Medulla oblongata (tissue), 1 donor: ENCODE measurements around the gene BRD3OS.

Source experiments
- DNase-seq: peaks from one replicate; pipeline ENCODE4 v3.0.0-alpha.2; 2015; ENCODE audit errors: extremely low spot score

Gene BRD3OS

GRCh38 chr9:134033516-134034214, 8.4 kb downstream of the BRD3OS start:
- DNase-seq, result no peak

DNA sequence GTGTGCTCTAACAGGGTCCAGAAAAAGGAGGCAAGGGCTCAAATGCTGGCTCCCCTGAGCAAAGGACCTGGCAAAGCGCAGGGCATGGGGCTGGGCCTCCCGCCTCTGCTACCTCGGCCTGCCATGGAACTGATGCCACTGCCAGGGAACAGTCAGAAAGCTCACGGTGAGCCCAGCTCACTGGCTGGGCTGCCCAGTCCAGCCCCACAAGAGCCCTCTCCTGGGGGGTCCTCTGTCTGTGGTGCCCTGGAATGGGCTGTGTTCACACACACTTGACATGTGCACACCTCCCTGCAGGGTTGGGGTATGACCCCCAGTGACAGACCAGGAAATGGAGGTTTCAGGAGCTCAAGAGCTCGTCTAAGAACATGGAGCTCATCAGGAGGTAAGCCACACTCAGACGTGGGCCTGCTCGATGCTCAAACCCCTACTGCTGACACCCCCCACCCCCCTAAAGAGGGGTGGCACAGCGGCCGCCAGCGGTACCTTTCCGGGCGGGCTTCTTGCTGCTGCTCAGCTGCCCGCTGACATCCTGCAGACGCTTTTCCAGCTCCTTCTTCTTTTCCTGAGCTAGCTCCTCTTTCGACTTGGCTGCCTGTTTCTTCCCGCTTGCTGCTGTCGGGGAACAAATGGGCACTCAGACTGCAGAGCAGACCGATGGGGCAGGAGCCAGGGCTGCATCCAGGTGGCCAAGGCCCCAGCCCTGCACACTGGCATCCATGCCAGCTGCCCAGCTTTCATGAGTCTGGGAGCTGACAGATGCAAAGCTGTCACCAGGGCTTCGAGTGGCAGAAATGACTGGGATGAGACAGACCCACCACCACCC, 9.1 kb downstream of the BRD3OS start:
- no peak for DNase-seq

GRCh38 chr9:134035041-134036039, 10.1 kb downstream of the BRD3OS start:
- DNase-seq, result no peak

- no peak for DNase-seq
Observed at GRCh38 chr9:134036130-134036529, 10.8 kb downstream of the BRD3OS start.

DNA sequence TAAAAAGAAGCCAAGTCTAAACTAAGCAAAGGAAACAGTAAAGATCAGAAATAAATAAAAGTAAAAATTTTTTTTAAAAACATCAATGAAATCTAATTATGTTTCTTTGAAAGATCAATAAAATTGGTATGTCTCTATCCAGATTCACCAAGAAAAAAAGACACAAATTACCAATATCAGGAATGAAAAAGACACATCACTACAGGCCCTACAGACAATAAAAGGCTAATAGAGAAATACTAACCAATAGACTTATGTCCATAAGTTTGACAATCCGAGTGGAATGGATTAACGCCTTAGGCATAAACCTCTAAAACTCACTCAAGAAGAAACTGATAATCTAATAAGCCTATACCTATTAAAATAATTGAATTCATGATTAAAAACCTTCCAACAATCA, 12.4 kb downstream of the BRD3OS start:
- no peak for DNase-seq

DNA sequence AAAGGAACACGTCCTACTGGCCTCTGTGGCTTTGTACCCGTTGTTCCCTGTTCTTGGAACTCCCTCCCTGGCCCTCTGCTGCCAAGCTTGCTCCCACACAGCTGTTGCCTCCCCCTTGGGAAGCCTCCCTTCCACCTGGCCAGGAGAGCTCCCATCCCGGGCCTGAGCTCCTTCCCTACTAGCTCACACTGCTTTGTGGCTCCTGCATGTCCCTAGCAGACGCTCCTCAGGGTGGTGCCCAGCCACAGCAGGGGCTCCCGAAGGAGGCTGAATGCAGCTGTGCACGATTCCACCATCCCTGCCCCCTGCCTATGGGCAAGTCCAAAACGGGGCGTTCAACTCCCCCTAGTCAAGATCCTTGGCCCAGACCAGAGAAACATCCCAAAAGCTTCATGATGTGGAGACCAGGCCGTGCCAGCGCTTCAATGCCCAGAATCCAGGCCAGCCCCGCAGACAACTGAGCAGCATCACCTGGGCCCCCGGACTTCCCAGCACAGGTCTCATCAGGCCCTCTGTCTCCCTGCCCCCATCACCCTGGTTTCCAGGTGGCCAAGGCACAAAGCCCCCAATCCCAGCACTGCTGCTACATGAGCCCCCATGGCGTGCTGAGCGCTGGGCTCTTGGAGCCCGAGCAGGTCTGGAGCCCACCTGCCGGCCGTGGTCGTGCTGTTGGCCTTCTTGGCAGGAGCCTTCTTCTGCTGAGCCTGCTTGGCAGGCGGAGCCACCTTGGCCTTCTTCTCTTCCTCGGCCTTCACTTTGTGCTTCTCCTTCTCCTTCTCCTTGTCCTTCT, 14.3 kb downstream of the BRD3OS start:
- DNase-seq, result no peak

DNA sequence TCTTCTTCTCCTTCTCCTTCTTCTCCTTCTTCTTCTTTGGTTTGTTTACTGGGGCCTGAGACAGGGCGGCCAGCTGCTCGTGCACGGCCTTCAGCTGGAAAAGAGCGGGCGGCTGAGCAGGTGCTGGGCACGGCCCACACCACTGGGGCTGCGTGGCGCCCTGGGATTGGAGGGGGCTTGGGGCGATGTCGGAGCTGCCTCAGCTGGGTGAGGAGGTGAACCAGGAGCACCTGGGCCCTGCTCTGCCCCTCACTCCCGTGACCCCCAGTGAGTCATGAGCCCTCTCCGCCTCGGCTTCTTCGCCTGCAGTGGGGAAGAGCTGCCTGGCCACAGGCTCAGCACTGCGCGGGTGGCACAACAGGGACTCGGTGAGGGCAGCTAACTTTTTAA, 14.9 kb downstream of the BRD3OS start:
- no peak for DNase-seq

DNA sequence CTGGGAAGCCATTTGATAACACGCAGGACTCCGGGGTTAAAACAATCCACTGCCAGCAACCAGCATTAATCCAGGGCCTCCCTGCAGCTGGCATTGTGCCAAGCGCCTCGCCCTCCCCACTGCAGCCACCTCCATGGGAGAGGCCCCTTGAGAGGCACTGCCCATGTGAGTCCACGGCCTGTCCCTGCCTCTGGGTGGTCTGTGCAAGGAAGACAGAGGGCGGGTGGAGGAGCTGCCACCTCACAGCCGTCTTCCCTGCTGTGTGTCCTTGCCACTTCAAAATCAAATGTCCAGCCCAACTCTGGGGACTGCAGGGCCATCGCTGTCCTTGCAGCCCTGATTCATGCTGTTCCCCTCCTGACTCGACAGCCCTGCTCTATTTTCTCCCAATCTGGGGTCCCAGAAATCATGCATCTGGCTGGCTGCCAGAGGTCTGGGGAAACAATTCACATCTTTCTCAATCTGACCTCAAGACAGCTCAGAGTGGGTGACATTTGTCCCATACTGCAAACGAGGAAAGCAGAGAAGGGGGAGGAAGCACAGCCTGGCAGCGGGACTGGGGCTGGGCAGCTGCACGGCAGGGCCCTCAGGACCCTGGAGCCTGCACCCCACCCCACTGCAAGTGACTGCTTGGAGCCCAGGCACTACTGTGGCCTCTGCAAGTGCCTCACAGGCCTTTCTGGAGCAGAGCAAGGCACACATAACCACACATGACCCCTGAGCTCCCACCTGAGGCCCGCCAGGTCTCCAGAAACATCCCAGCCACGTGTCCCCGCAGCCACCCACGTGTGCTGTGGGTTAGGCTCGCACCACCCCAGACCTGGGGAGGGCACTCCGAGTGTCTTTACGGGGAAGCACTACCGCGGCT, 15.7 kb downstream of the BRD3OS start:
- DNase-seq, result no peak

GRCh38 chr9:134041649-134041962, 16.3 kb downstream of the BRD3OS start:
- DNase-seq, result no peak

DNA sequence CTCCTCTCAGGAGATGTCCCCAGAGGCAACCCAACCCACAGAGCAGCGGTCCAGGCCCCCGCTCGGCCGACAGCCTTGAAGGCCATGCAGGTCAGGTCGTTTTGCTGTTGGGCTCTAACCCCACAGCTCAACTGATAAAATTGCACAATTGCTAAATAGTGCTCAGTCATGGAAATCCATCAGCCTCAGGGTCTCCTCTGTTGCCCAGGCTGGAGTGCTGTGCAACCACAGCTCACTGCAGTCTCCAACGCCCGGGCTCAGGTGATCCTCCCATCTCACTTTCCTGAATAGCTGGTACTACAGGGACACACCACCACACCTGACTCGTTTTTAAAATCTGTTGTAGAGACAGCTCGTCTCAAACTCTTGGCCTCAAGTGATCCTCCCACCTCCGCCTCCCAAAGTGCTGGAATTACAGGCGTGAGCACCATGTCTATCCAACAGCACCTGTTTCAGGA, 18.3 kb downstream of the BRD3OS start:
- DNase-seq, result no peak

DNA sequence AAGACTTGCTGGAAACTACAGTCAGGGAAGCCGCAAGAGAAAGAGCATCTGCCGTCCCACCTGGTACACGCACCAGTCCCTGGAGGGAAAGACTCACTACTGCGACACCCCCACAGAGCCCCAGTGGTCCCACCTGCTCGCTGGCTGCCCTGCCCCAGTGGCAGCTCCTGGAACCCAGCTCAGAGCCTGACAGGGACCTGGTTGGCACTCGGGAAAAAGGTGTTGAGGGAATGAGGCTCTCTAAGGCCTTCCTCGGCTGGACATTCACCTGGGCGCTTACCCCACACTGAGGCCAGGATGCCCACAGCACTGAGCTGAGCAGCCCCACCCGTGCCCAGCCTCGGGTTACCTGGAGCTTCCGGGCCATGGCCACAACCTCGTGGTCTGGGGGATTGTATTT, 19.7 kb downstream of the BRD3OS start:
- DNase-seq, result no peak

- DNase-seq, result no peak
Observed at GRCh38 chr9:134045841-134046544, 20.7 kb downstream of the BRD3OS start.

DNA sequence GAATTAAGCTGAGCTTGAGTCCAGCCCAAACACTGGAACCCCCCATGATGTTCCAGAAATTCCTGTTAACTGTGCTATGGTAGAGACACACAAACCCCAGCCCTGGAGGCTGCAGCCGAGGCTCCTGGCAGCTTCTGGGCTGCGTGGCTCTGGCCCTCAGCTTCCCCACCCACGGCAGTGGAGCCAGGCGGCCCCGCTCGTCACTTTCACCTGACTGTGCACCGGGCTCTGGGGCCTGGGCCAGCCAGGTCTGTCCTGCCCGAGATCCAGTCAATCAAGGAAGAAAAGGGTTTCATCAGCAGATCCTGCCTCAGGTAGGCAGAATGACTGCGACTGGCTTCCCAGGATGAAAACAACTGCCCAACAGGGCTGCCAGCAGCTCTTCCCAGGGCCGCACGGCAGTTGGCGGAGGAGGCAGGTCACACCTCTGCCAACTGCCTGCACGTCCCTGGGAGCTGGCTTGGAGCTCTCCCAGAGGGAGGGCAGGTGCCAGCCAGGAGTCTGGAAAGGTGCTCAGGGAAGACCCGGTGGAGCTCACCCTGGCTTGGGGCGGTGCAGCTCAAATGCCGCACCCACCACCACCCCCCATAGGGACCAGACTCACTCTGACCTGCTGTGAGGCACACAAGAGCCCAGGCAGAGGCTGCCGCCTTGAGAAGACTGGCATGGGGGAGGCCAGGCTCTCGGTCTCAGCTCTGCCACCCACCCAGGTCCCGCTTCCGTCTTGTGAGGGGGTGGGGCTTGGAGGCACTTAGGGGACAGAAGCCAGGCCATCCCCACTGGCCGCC, 21.8 kb downstream of the BRD3OS start:
- no peak for DNase-seq

DNA sequence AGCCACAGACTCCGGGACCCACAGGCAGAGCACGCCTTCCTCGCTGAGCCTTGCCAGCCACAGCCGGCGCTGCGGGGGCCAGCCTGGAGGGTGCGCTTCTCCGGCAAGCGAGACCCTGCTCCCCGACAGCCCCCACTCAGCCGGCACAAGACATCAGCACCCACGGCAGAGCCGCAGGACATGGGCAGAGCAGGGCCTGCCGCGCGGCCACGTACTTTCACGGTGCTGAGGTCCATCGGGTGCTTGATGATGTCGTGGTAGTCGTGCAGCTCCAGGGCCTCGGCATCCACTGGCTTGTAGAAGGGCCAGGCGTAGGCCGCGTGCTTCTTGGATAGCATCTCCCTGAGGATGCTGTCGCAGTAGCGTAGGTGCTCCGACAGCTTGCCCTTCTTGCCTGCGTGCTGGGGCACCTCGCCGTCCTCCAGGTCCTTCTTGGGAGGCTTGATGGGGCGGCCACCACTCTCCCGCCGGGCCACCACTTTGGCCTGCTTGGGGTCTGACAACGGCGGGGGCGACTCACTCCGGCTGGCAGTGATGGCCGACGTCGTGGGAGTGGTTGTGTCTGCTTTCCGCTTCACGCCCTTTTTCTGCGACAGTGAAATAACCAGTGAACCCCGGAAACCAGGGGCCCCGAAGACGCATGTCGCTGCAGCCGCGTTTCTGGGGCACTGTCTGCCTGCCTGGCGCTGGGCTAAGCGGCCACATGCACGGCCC, 22.7 kb downstream of the BRD3OS start:
- no peak for DNase-seq

DNA sequence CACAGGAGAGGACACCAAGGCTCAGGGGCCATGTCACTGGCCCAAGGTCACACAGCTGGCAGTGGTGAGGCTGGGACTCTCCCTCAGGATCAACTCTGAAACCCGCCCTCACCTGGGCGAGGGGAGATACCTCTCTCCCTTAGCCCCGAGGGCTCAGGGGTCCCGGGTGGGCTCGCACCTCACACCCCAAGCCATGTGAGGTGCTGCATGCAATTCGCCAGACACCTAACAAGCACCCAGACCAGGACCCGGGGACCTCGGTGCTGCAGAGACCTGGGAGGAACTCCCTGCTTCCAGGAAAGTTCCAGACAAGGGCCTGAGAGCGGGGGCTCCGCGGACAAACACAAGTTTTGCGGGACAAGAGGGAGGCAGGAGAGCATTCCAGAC, 23.3 kb downstream of the BRD3OS start:
- DNase-seq, result no peak

GRCh38 chr9:134049236-134049635, 24.0 kb downstream of the BRD3OS start:
- DNase-seq, result no peak

- no peak for DNase-seq
Observed at GRCh38 chr9:134049772-134050588, 24.7 kb downstream of the BRD3OS start.
